Measurements from ENCODE around the gene AMBP. TPM values are rescaled to one million over a fixed set of nuclear protein-coding genes. Genes with fewer than 3 reads are reported as not detected.

AMBP gene
- total RNA-seq, 1 donor from 2014 or later: not detected

DNA sequence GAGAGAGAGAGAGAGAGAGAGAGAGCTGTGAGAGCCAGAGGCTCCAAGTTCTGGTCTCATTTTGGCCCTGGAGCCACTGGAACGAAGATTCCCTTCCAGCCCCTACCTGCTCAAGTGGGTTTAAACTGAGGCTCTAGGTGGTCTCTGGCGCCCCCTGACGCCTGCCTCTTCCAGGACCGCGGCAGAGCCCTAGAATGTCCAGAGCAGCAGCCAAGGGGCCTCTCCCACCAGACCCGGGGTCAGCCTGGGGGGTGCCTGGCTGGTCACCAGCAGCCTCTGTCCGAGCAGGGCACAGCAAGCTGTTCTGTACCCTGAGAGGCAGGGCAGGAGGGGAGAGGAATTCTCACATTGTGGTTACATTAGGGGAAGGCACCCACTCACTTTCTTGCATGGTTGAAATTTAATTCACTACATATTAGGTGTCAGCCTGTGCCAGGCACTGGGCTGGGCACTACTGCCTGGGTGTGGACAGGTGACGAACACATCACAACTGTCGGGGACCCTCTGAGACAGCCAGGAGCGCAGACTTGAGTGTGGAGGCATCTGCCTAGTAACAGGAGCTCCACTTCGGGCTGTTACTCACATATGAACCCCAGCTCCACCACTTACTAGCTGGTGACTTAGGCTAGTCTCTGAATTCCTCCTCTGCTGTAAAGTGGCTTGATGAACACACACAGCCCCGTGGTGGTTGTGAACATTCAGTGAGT, 44.5 kb downstream of the AMBP start:
- intact Hi-C loops (cut with micrococcal nuclease): loop anchor here (2.0 kb wide), 1 partner anchor 227 kb away; no protein-coding TSS in a partner anchor

DNA sequence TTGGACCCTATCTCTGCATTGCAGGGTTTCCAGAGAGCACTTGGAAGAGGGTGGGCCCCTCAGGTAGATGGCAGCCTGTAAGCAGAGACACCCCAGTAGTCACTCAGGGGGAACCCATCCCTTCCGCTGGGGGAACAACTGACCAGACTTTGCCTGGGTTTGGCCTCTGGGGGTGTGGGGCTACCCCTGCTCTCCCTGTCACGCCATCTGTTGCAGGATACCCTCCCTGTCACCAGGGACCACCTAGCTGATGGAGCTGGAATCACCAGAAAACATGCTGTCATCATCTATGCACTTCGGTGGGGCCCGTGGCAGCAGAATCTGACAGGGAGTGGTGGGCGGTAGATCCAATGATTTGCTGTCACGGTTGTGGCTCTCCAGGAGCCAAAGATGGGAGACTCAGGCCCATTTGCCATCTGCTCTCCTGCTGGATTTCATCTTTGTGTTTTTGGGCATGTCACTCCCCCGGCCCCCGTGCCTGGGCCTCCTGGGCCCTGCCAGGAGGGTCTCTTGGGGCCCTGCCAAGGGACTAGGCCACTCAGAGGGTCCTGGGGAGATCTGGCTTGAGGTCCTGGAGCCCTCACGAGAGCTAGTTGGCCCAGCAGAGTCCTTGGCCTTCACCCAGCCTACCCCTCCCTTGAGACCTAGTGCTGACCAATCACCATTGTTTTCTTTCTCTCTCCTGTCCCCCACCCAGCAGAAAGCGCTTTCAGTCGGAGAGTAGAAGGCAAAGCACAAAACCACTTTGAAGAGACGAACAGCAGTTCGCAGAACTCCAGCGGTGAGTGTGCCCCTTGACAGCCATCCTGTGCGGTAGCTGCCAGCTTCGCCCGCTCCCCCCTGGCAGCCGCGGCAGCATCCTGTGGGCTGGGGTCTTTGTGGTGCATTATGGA, 45.9 kb downstream of the AMBP start:
- intact Hi-C loops (cut with micrococcal nuclease): loop anchor here (2.0 kb wide), 1 partner anchor 225 kb away; no protein-coding TSS in a partner anchor

DNA sequence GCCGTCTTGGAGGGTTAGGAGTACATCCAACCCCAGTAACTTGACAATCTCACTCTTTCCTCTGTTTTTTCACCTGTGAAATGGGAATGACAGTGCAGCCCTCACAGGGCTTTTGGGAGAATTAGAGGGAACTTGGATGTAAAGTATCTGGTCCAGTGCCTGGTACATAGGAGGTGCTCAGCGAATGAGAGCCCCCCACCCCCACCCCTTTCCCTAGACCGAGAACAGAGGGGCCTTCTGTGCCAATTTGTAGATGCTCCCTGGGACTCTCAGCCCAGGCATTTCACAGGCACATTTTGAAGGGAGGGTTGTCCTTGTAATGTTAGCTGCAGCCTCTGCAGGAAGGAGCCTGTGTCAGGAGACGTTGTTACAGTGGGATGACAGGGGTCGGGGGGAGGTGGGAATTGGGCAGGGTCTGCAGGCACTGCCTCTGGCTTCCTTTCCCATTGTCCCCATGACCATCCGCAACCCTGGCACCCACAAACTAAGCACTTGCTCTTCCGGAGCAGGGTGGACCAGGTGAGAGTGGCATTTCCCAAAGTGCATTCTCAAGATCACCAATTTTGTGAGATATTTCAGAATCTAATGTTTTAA, 47.0 kb downstream of the AMBP start:
- intact Hi-C loops (cut with micrococcal nuclease): no loop called here

DNA sequence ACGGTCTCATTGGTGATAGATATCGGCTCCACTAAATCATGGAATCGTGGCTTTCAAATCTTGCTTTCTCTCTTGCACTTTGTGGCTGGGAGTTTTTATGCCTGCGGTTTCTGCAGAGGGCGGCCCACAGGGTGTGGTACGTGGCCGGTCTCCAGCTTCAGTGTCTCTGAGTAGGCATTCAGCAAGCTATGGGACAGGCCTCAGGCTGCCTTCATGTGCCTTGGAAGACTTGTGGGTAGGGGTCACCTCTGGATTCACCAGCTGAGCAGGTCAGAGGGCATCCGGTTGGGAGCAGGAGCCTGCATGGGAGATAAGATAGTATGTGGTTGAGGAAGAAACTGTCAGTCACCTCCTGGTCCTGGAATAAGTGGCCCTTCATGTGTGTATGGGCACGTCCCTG, 47.7 kb downstream of the AMBP start:
- intact Hi-C loops (cut with micrococcal nuclease): no loop called here

DNA sequence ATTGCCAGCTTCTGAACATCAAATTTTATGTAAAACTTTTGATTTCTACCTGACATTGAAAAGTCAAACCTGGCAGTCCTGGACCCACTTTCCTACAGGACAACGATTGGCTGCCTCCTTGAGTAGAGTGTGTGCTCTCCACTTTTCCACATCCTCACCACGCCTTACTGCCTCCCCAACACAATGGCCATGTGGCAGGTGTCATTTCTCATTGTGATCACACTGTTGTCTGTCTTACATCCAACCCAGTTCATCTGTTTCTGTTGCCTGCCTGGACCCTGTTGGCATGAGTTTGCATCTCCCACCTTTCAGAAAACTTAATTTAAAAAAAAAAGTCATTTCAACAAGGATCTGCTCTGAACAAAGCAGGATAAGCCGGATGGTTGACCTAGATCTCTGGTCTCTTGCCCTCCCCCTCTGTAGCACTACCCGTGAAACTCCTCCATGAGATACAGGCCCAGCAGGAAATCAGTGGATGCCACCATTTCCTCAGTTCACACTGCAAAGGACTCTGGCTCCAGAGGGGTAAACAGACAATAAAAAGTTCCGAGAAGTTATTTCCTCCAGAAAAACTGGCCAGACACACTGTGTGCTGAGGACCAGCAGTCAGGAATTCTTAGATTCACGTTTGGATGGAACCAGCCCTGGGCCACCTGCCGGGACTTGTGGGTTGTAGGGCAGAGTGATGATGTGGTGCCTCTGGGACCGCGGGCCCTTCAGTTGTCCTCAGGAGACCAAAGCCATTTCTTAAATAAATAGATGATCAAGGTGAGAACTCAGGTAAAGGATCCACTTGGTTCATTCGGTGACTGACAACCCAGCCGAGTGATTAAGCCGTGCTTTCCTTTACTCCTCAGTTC, 48.6 kb downstream of the AMBP start:
- intact Hi-C loops (cut with micrococcal nuclease): no loop called here

DNA sequence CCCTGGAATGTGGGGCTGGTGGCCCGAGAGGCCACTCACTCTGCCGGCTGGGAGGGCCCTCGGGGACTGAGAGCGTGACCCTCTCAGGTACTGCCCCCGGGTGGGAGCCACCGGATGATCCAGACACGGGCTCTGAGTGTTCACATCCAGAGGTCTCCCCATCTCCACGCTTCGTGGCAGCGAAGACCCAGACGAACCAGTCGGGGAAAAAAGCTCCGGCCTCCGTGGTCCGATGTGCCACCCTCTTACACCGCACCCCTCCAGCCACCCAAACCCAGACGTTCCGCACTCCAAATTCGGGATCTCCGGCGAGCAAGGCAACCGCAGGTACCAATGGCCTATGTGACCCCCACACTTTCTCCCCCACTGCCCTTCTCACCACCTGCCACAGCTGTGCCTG, 49.5 kb downstream of the AMBP start:
- intact Hi-C loops (cut with micrococcal nuclease): no loop called here

DNA sequence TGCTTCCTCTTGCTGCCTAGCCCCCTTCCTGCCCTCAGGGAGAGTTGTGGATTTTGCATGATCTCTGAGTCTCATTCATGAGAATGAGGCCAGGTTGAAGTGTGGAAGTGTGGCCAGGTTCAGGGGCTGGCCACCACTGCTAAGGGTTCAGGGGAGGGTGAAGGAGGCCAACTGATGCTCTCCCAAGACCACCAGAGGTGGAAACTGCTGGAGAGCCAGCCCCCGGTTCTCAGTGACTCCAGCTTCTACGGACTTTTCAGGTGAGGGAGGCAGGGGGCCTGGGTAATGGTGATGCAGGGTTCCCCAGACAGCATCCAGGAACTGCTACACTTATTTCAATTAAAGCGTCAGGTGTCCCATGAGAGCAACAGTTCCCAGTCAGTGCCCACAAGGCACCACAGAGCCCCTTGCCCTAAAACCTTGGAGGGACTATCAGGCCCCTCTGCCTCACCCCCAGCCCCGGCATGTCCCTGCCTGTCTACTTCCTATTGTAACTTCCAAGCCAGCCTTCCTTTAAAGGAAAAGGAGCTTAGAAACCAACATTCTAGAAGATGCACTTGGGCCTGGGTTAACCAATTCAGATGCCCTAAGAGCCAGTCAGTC, 50.1 kb downstream of the AMBP start:
- intact Hi-C loops (cut with micrococcal nuclease): no loop called here

DNA sequence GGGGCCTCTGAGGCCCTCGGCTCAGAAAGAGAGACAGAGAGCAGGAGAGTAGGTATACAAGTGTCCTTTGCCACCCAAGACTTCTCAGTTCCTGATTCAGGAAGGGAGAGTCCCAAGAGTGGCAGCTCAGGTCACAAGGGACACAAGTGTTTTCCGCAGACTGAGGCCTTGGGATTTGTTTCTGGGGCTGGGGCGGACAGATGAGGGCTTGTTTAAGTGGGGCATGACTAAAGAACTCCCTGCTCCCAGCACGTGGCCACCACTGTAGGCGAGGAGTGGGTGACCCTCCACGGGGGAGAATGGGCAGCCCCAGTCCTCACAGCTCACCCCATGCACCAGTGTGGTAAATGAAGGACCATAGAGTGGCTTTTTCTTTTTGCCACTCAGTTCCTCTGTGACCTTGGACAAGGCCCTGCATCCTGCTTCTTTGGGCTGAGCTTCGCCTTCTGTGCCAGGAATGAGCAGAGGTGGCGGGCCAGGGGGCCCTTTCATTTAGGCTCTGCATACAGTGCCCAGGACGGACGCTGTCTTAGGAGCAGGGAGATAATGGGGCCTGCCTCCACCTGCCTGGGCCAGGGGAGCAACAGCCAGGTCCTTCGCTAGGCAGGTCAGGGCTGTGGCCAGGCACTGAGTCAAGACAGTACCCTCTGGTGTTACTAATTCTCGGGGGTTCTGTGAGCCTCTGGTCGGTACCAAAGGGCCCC, 50.8 kb downstream of the AMBP start:
- intact Hi-C loops (cut with micrococcal nuclease): no loop called here

DNA sequence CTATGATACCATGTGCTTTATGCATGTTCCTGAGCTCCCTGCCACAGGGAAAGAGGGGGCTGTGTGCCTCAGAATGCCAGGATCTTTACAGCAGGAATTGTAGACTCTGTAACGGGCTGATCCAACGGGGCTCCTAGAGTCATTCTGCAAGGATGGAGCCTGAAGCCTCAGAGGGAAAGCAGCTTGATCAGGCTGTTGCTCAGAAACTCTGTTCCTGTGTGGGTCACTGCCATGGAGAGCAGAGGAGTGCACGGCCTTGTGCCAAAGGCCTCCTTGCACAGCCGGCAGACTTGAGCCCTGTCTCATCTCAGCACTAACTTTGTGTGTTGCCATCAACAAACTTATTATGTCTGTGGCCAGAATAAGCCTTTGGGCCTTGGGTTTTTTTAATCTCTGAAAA, 51.8 kb downstream of the AMBP start:
- intact Hi-C loops (cut with micrococcal nuclease): no loop called here

DNA sequence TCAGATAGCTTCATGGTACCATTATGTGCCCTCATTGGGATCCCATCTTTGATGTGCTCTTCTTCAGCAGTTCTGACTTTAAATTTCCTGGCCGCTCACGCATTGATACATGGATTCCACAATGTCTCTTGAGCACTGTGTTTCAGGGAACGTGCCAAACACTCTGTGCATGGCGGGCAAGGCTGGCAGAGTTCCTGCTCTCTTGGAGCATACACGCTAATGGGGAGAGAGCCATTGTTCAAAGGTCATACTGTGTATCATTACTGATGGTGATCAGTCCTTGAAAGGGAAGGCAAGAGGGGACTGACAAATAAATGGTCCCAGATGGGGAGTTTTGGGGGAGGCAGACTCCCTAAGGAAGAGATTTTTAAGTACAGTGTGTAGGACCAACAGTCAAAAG, 52.3 kb downstream of the AMBP start:
- intact Hi-C loops (cut with micrococcal nuclease): no loop called here

DNA sequence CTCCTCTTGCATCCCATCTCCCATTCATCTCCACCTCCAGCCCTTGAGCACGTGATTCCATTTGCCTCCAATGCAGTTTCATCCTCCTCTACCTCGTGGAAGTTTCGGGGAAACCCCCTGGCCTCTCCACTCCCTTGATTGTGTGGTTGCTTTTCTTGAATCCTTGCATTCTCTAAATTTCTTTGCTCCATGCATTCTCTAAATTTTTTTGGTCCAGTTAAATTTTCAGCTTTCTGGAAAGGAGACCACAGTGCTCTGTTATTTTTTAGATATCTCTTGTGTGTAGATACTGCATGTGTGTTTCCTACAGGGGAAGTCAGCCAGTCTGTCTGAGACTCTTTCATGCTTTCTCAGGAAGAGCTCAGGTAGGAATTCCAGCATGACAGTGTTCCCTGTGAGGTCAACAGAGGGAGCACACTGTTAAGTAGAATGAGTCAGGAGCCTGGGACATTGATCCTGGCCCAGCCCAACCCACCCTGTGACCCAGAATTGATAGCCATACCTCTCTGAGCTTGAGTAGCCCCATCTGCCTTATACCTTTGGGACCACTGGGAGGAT, 52.8 kb downstream of the AMBP start:
- intact Hi-C loops (cut with micrococcal nuclease): no loop called here

DNA sequence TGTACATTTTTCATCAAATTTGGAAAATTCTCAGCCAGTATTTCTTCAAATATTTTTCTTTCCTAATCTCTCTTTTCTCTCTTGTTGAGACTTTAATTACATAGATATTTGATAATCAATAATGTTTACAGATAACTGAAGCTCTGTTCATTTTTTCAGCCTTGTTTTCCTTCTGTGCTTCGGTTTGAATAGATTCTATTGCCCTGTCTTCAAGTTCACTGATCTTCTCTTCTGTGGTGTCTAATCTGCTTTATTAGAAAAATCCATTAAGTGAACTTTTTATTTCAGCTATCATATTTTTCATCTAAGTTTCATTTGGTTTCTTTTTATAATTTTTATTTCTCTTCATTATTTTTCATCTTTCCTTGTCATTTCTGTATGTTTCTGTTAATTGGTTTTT, 54.1 kb downstream of the AMBP start:
- intact Hi-C loops (cut with micrococcal nuclease): no loop called here

DNA sequence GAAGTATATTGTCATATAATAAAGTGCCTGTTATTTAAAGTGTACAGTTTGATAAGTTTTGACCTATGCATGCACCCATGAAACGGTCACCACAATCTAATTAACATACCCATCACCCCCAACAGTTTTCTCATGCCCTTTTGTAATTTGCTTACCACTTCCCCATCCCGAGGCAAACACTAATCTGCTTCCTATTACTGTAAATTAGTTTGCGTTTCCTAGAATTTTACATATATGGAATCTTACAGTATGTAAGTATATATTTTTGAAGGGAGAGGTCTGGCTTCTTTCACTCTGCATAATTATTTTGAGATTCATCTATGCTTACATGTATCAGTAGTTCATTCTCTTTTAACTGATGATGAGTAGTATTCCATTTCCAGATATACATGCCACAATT, 56.5 kb downstream of the AMBP start:
- intact Hi-C loops (cut with micrococcal nuclease): no loop called here

DNA sequence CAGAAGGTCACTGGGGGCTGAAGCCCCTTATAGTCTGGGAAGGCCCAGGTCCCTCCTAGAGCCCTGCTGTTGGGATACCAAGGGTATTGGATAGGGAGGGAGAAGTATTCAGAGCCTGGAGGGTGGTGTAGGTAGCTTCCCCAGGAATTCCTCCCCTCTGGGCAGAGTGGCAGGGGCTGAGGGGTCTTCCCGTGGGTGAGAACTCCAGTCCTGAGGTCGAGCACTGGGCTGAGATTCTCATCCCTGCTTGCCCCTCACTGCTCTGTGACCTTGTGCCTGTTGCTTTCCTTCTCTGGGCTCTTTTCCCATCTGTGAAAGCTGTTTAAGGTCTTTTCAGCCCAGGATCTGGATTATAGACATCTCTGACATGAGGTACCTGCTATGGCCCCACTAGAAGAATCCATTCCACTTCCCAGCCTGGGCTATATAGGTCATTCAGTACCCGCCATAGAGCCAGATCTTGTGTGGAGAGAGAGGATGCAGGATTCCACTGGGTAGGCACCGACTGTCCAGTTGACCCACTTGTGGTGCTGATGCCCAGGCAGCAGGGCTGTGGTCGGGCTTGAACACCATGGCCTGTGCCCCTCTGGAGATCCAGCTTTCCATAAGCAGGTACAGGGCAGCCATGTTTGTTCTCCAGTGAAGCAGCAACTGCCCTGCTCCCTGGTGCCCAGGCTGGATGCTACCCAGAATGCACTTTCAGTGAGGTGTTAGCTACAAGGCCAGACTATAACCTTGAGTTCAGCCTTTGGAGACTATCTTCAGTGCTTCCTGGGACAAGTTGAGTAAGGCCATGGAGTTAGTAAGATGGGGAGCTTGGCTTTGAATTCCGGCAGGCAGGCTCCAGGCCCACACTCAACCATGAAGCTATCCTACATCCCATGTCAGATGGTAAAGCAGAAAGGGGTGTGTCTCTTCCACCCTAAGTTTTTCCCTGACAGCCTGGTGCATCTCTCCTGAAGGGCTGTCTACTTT, 60.1 kb downstream of the AMBP start:
- intact Hi-C loops (cut with micrococcal nuclease): no loop called here

DNA sequence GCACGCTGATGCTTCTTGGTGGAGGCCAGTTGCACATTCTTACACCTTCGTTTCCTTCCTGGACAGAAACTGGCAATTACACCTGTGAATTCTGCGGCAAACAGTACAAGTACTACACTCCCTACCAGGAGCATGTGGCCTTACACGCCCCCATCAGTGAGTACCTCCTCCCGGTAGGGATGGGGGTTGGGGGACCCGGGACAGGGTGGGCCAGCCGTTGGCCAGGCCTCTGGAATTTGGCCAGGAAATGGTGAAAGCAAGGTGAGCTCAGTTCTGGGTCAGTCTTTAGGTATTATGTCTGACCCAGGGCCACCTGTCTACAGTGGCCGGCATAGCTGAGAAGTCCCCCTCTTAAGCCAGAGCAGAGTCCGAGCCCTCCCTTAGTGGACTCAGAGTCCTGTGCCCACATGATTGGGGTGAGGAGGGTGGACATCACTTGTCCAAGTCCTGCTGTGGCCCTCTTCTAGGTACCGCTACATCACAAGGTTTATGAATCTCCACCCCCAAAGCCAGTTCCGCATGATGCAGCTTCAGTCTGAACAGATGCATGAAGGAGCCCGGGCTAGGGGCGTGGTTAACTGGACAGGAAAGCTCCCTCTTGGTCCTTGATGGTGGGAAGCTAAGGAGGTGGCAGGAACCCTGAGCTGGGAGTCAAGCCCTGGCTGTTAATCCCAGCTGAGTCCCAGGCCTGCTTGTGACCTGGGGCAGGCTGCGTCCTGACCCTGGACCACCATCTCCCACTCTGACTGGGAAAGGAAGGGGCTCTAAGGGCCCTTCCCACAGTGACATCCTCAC, 61.3 kb downstream of the AMBP start:
- intact Hi-C loops (cut with micrococcal nuclease): no loop called here

DNA sequence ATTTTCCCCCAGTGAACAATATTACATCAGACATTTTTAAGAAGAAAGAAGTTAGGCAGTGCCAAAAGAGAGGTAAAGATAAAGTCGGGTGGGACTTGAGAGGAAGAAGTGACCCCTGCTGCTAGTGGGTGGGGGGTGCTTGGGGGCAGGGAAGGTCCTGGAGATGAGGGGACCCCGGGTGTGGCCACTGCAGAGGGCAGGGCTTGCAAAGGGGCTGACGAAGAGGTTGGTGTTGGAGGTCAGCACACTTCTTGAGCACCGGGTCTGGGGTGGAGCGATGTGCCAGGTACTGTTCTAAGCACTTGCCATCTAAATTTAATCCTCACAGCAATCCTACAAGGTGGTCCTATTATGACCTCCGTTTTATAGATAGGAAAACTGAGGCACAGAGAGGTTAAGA, 62.0 kb downstream of the AMBP start:
- intact Hi-C loops (cut with micrococcal nuclease): no loop called here

DNA sequence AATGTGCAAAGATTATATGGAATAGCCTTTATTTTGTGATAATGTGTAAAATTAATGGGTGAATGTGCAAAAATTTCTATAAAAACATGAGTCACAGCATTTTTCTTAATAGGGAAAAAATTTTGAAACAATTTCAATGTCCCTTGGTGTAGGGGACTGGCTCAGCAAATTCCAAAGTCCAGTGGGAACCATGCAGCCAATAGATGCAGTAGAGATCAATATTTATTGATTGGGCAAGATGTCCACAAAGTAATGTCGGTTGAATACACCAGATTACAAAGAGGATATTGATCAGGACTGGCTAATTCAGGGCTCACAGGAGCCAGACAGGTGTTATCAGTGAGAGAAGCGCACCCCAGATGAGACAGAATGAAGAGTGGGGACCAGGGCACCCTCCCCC, 62.5 kb downstream of the AMBP start:
- intact Hi-C loops (cut with micrococcal nuclease): no loop called here

DNA sequence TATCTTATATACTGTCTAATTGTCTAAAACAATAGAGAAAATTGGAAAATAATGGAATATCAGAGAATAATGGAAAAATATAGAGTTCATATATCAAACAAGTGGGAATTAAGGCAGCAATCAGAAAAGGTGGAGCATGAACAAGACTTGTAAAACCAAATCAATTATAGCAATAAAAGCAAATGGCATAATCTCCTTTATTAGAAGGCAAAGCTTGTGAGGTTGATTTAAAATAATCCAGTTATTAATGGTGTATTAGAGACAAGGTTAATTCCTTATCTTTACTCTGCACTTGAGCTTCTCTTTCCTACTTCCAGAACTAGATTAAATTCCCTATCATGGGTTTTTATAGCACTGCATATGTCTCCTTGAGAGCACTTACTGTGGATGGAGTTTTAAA, 64.1 kb downstream of the AMBP start:
- intact Hi-C loops (cut with micrococcal nuclease): no loop called here
